Ovary (tissue), 3 donors: ENCODE data around the gene POC1A.

Experiments used
- EP300 ChIP-seq: sonication (generic); formaldehyde crosslinking; IDR thresholded peaks from one replicate; pipeline ENCODE4 v1.6.1; 2017; ENCODE audit warnings: antibody characterized with exemption
- POLR2A ChIP-seq: fragments of 450-650 bp; IDR thresholded peaks from one replicate; pipeline ENCODE4 v1.6.1; 2017; ENCODE audit warnings: antibody characterized with exemption, mild to moderate bottlenecking, moderate library complexity
- TF ChIP-seq, protein P1 (sequence below), 3 donors: fragments of 450-650 bp in 2 of 3; fragments of 200-600 bp in 1 of 3; IDR thresholded peaks; one replicate each; pipeline versions ENCODE4 v1.5.1 to v1.8.0; 2016 to 2022; ENCODE audit warnings: antibody characterized with exemption in 3 of 3, mild to moderate bottlenecking in 1 of 3
- donor health status: DM: no; HTN: no; CAD: no.

DNA sequence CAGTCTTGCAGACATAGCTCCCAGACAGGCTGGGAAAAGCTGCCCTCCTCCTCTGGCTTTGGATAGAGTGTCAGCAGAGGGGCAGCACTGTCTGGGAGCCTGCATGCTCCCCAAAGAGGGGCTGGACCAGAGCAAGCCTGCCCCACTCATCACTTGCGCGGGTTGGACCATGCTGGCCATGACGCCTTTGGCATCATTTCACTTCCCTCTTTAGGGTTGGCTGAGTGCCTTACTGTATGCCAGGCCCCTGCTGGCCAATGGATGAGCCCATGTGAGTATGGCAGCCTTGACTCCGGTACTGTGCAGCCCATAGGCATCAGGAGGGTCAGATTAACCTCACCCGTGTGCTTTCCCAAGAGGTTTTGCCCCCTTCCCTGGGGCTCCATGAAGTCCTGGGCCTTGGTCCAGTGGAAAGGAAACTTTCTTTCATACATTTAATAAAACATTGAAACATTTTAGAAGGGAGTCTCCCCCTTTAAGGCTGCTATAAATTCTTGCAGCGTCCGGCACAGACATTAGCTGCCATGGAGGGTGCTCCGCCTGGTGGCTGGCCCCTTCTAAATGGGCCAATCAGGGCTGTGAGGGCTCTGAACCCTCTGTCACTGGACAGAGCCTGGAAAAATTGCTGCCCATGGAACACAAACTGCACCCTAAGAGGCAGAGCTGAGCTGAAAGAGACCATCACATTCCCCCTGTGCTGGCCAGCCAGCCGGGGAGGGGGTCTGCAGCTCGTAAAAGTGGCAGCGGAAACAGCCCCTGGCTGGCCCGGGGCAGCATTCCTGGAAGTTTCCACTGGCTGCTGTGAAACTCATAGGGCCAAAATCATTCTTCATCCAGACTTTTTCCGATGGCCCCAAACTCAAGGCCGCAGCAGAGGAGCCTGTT is 77.1 kb downstream of the POC1A start:
- TF ChIP-seq EP300 = no peak
- TF ChIP-seq, protein P1, sequence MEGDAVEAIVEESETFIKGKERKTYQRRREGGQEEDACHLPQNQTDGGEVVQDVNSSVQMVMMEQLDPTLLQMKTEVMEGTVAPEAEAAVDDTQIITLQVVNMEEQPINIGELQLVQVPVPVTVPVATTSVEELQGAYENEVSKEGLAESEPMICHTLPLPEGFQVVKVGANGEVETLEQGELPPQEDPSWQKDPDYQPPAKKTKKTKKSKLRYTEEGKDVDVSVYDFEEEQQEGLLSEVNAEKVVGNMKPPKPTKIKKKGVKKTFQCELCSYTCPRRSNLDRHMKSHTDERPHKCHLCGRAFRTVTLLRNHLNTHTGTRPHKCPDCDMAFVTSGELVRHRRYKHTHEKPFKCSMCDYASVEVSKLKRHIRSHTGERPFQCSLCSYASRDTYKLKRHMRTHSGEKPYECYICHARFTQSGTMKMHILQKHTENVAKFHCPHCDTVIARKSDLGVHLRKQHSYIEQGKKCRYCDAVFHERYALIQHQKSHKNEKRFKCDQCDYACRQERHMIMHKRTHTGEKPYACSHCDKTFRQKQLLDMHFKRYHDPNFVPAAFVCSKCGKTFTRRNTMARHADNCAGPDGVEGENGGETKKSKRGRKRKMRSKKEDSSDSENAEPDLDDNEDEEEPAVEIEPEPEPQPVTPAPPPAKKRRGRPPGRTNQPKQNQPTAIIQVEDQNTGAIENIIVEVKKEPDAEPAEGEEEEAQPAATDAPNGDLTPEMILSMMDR (IDR thresholded peaks at IDR 0.05) = peak in 1 of 3 donors; percentile 31
- no peak for TF ChIP-seq POLR2A
